Measurements from ENCODE around the gene P2RY6. TPM values are rescaled to one million over a fixed set of nuclear protein-coding genes. Genes with fewer than 3 reads are reported as not detected.

P2RY6 gene
- total and polyA plus RNA-seq, 2 experiments from 2014 or later, result 2.6 to 8.9 TPM

- Histone ChIP-seq H3K4me1 (ENCODE audit: insufficient read depth) (no peaks in the 10 kb centered on the region), H3K27ac (peak overlapping the region; percentile 23), H2AFZ (no peak overlapping the region), H3K9me3 (ENCODE audit: low read depth) (no peaks in the 10 kb centered on the region), H3K79me2 (no peaks in the 10 kb centered on the region), H3K4me2 (no peak overlapping the region), H4K20me1 (ENCODE audit: insufficient read depth, poor library complexity, severe bottlenecking) (no peaks in the 10 kb centered on the region), H3K36me3 (replicated peaks; ENCODE audit: insufficient read depth, low read depth) (no peaks in the 10 kb centered on the region), H3K4me3 (no peak overlapping the region), H3K9me2 (replicated peaks; ENCODE audit: insufficient read depth) (no peaks in the 10 kb centered on the region), H3K27me3 (no peaks in the 10 kb centered on the region)
- 61% methylated on average over 5 of the region's 5 CpGs for WGBS (ENCODE audit: low lambda C conversion rate, missing lambda C conversion rate)
- no peak for TF ChIP-seq EZH2 (IDR thresholded peaks at IDR 0.05; ENCODE audit: borderline replicate concordance)
- TF ChIP-seq EZH2phosphoT487 (IDR thresholded peaks at IDR 0.05; ENCODE audit: low read depth, severe bottlenecking, unreplicated experiment), result no peak
- no peak for TF ChIP-seq CTCF (IDR thresholded peaks at IDR 0.05; ENCODE audit: poor library complexity)
- no peak for DNase-seq (ENCODE audit: low spot score)
These were observed 22.8 kb upstream of the P2RY6 start for GRCh38 chr11:73249304-73249703.

DNA sequence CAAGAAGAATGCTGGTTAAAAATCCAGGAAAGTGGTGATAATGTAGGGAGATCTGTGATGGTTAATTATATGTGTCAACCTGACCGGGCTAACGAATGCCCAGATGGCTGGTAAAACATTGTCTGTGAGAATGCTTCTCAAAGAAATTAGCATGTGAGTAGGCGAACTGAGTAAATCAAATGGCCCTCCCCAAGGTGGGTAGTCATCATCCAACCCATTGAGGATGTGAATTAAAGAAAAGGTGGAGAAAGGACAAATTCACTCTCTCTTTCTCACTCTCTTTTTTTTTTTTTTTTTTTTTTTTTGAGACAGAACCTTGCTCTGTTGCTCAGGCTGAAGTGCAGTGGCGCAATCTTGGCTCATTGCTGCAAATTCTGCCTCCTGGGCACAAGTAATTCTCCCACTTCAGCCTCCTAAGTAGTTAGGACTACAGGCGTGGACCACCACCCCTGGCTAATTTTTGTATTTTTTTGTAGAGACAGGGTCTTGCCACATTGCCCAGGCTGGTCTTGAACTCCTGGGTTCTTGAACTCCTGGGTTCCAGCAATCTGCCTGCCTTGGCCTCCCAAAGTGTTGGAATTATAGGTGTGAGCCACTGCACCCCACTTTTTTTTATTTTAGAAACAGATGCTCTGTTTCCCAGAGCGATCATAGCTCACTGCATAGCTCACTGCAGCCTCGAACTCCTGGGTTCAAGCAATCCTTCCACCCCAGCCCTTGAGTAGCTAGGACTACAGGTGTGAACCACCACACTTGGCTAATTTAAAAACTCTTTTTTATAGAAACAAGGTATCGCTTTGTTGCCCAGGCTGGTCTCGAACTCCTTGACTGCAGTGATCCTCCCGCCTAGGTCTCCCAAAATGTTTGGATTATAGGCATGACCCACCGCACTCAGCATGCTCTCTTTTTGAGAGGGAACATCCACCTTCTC, 22.0 kb upstream of the P2RY6 start:
- TF ChIP-seq CTCF (IDR thresholded peaks at IDR 0.05; ENCODE audit: poor library complexity) (no peak), EZH2phosphoT487 (IDR thresholded peaks at IDR 0.05; ENCODE audit: low read depth, severe bottlenecking, unreplicated experiment) (no peak), EZH2 (IDR thresholded peaks at IDR 0.05; ENCODE audit: borderline replicate concordance) (no peak)
- Histone ChIP-seq H3K27ac (peak overlapping the region; percentile 17), H3K79me2 (no peaks in the 10 kb centered on the region), H3K4me1 (ENCODE audit: insufficient read depth) (no peaks in the 10 kb centered on the region), H4K20me1 (ENCODE audit: insufficient read depth, poor library complexity, severe bottlenecking) (no peaks in the 10 kb centered on the region), H3K9me3 (ENCODE audit: low read depth) (no peaks in the 10 kb centered on the region), H3K9me2 (replicated peaks; ENCODE audit: insufficient read depth) (no peaks in the 10 kb centered on the region), H3K4me2 (no peak overlapping the region), H3K36me3 (replicated peaks; ENCODE audit: insufficient read depth, low read depth) (no peaks in the 10 kb centered on the region), H3K4me3 (no peak overlapping the region), H3K27me3 (no peaks in the 10 kb centered on the region), H2AFZ (no peak overlapping the region)
- no peak for DNase-seq (ENCODE audit: low spot score)
- WGBS (ENCODE audit: low lambda C conversion rate, missing lambda C conversion rate), result 82% methylated on average over 11 of the region's 11 CpGs

- Histone ChIP-seq H2AFZ (no peak overlapping the region), H3K4me3 (no peak overlapping the region), H3K9me2 (replicated peaks; ENCODE audit: insufficient read depth) (no peaks in the 10 kb centered on the region), H3K27ac (no peak overlapping the region), H3K9me3 (ENCODE audit: low read depth) (no peaks in the 10 kb centered on the region), H4K20me1 (ENCODE audit: insufficient read depth, poor library complexity, severe bottlenecking) (no peaks in the 10 kb centered on the region), H3K27me3 (no peaks in the 10 kb centered on the region), H3K79me2 (no peaks in the 10 kb centered on the region), H3K4me2 (no peak overlapping the region), H3K4me1 (ENCODE audit: insufficient read depth) (no peaks in the 10 kb centered on the region), H3K36me3 (replicated peaks; ENCODE audit: insufficient read depth, low read depth) (no peaks in the 10 kb centered on the region)
- DNase-seq (ENCODE audit: low spot score), result no peak
- no peak for TF ChIP-seq EZH2phosphoT487 (IDR thresholded peaks at IDR 0.05; ENCODE audit: low read depth, severe bottlenecking, unreplicated experiment)
- no peak for TF ChIP-seq CTCF (IDR thresholded peaks at IDR 0.05; ENCODE audit: poor library complexity)
- no peak for TF ChIP-seq EZH2 (IDR thresholded peaks at IDR 0.05; ENCODE audit: borderline replicate concordance)
- 87% methylated on average over 4 of the region's 4 CpGs for WGBS (ENCODE audit: low lambda C conversion rate, missing lambda C conversion rate)
These were observed 19.5 kb upstream of the P2RY6 start for GRCh38 chr11:73252577-73253191.
